Fibroblast of villous mesenchyme (primary cell): ENCODE data around the gene TMEM164. TPM values are rescaled to one million over a fixed set of nuclear protein-coding genes. Genes with fewer than 3 reads are reported as not detected.

Experiments used
- DNase-seq: peaks from one replicate; pipeline ENCODE4 v3.0.0-alpha.2; 2010; ENCODE audit warnings: low read depth
- H3K4me3 ChIP-seq: 2 replicates; pipeline ENCODE4 v1.5.1; 2011; ENCODE audit warnings: low read depth, mild to moderate bottlenecking, low read length
- CTCF ChIP-seq: IDR thresholded peaks from 2 replicates; pipeline ENCODE4 v1.5.1; 2012; ENCODE audit warnings: low read depth, mild to moderate bottlenecking, low read length; ENCODE audit not compliant: insufficient read depth
- total RNA-seq: library from RNA; depleted of rRNA; stranded (reverse); fragments of >200 nt; gene quantifications from 2 replicates; pipeline ENCODE4 v1.2.3, GENCODE V29; 2012

Gene TMEM164
- total RNA-seq, 1 donor, result 11.7 TPM

GRCh38 chrX:110138557-110138956 lies 135.6 kb downstream of the TMEM164 start:
- TF ChIP-seq CTCF, result no peak
- no peak for DNase-seq
- no peak overlapping the region for H3K4me3 ChIP-seq

GRCh38 chrX:110139172-110139571 lies 136.3 kb downstream of the TMEM164 start:
- no peak overlapping the region for H3K4me3 ChIP-seq
- DNase-seq, result no peak
- TF ChIP-seq CTCF, result no peak

- TF ChIP-seq CTCF, result no peak
- DNase-seq, result no peak
- no peak overlapping the region for H3K4me3 ChIP-seq
Measured at GRCh38 chrX:110142096-110142495, 139.2 kb downstream of the TMEM164 start.

- no peak overlapping the region for H3K4me3 ChIP-seq
- no peak for DNase-seq
- TF ChIP-seq CTCF, result no peak
Measured at GRCh38 chrX:110143454-110144210, 140.7 kb downstream of the TMEM164 start.

- no peak for TF ChIP-seq CTCF
- DNase-seq, result no peak
- no peak overlapping the region for H3K4me3 ChIP-seq
Measured at GRCh38 chrX:110145311-110145710, 142.4 kb downstream of the TMEM164 start.

GRCh38 chrX:110145854-110146253 lies 142.9 kb downstream of the TMEM164 start:
- peak; percentile 58 for TF ChIP-seq CTCF
- H3K4me3 ChIP-seq, result no peak overlapping the region
- DNase-seq, result peak; percentile 45

- peak; percentile 72 for TF ChIP-seq CTCF
- DNase-seq, result peak; percentile 85
- no peak overlapping the region for H3K4me3 ChIP-seq
Measured at GRCh38 chrX:110146521-110146920, 143.6 kb downstream of the TMEM164 start.
